HCT116 (cell line): ENCODE data around the gene KLF17. TPM values are rescaled to one million over a fixed set of nuclear protein-coding genes. Genes with fewer than 3 reads are reported as not detected.

ENCODE experiments used
- ATAC-seq: fragments of 200-7000 bp; cut with Tn5 transposase; 2 replicates; pipeline ENCODE4 v1.9.1; 2020; ENCODE audit warnings: mild to moderate bottlenecking, moderate library complexity
- BruUV-seq: library from RNA; stranded (reverse); fragments of 400-500 nt; replicated peaks from 2 replicates; lab custom pipeline; 2021; lab: Mats Ljungman, UMichigan
- CTCF ChIA-PET: fragments of 300-600 bp; sonication (Branson Sonifier 250); formaldehyde crosslinking; loops from one replicate; lab custom pipeline; 2021; ENCODE audit warnings: antibody characterized with exemption; lab: Charles Lee
- POLR2A ChIA-PET: fragments of 300-600, 350-600 bp; sonication (Branson Sonifier 250); formaldehyde crosslinking; loops from one replicate; lab custom pipeline; 2021; ENCODE audit warnings: antibody characterized with exemption; lab: Charles Lee
- RAD21 ChIA-PET, 2 experiments: fragments of 300-600 bp; sonication (Branson Sonifier 250); formaldehyde crosslinking; loops; one replicate each; lab custom pipeline; 2023; ENCODE audit warnings: low total read pairs in 2 of 2; ENCODE audit not compliant: uncharacterized antibody in 2 of 2, unreplicated experiment in 2 of 2, low non-redundant PET in 1 of 2; lab: Charles Lee
- DNase-seq: peaks from one replicate; pipeline ENCODE4 v3.0.0-alpha.2; 2010; ENCODE audit warnings: low read depth, low spot score
- H2AFZ ChIP-seq: fragments of 200-600 bp; shearing (Covaris generic), sonication (generic); 2 replicates; pipeline ENCODE4 v1.6.1; 2017; ENCODE audit warnings: low read depth, mixed run types, mixed read lengths, antibody characterized with exemption, low read length; ENCODE audit not compliant: poor library complexity, severe bottlenecking
- H3K27ac ChIP-seq: 2 replicates; pipeline ENCODE4 v1.5.1; 2012; ENCODE audit warnings: low read depth, low read length
- H3K27me3 ChIP-seq: fragments of 200-600 bp; sonication (generic); 2 replicates; pipeline ENCODE4 v1.6.1; 2016; ENCODE audit warnings: mixed run types, low read length, mixed read lengths; ENCODE audit not compliant: insufficient read depth
- H3K36me3 ChIP-seq, 2 experiments: fragments of 200-500 bp in 1 of 2; fragments of 200-600 bp in 1 of 2; sonication (Bioruptor generic) in 1 of 2; sonication (generic) in 1 of 2; 2 replicates each; pipeline versions ENCODE4 v1.5.1 to v1.6.1; 2014 to 2016; ENCODE audit warnings: low read length in 2 of 2, inconsistent platforms in 1 of 2, mixed read lengths in 1 of 2, mixed run types in 1 of 2; ENCODE audit not compliant: insufficient read depth in 2 of 2, control insufficient read depth in 1 of 2
- H3K4me1 ChIP-seq, 2 experiments: fragments of 200-600 bp in 1 of 2; sonication (generic) in 1 of 2; 2 replicates each; pipeline versions ENCODE4 v1.5.1 to v1.6.1; 2012 to 2017; ENCODE audit warnings: low read length in 2 of 2, inconsistent platforms in 1 of 2, mild to moderate bottlenecking in 1 of 2, mixed read lengths in 1 of 2, mixed run types in 1 of 2, moderate library complexity in 1 of 2; ENCODE audit not compliant: insufficient read depth in 2 of 2, control insufficient read depth in 1 of 2
- H3K4me2 ChIP-seq: fragments of 200-600 bp; sonication (generic); 2 replicates; pipeline ENCODE4 v1.6.1; 2017; ENCODE audit warnings: mixed run types, low read length, mixed read lengths
- H3K4me3 ChIP-seq, 2 experiments: fragments of 200-600 bp in 1 of 2; sonication (generic) in 1 of 2; replicated peaks in 1 of 2; 2 replicates each; pipeline ENCODE4 v1.5.1; 2011 to 2016; ENCODE audit warnings: low read length in 2 of 2, control low read depth in 1 of 2, low read depth in 1 of 2, mild to moderate bottlenecking in 1 of 2, mixed read lengths in 1 of 2, mixed run types in 1 of 2
- H3K79me2 ChIP-seq: fragments of 200-600 bp; sonication (generic); 2 replicates; pipeline ENCODE4 v1.6.1; 2017; ENCODE audit warnings: mild to moderate bottlenecking, mixed run types, low read length, moderate library complexity, mixed read lengths; ENCODE audit not compliant: insufficient read depth
- H3K9ac ChIP-seq: fragments of 200-600 bp; sonication (generic); 2 replicates; pipeline ENCODE4 v1.6.1; 2016; ENCODE audit warnings: low read length, mixed read lengths
- H3K9me2 ChIP-seq: fragments of 200-600 bp; sonication (generic), shearing (Covaris generic); 2 replicates; pipeline ENCODE4 v1.6.1; 2017; ENCODE audit warnings: mixed run types, mild to moderate bottlenecking, moderate library complexity; ENCODE audit not compliant: insufficient read depth
- H3K9me3 ChIP-seq, 2 experiments: fragments of 200-500 bp in 1 of 2; fragments of 200-600 bp in 1 of 2; sonication (Bioruptor generic) in 1 of 2; sonication (generic) in 1 of 2; 2 replicates each; pipeline ENCODE4 v1.6.1; 2014 to 2017; ENCODE audit warnings: low read length in 2 of 2, mixed read lengths in 2 of 2, inconsistent platforms in 1 of 2, low read depth in 1 of 2, mild to moderate bottlenecking in 1 of 2, mixed run types in 1 of 2, moderate library complexity in 1 of 2; ENCODE audit not compliant: control insufficient read depth in 1 of 2, insufficient read depth in 1 of 2
- H4K20me1 ChIP-seq: fragments of 200-600 bp; sonication (generic), shearing (Covaris generic); 2 replicates; pipeline ENCODE4 v1.6.1; 2017; ENCODE audit warnings: mixed run types, mild to moderate bottlenecking, moderate library complexity; ENCODE audit not compliant: insufficient read depth
- CEBPB ChIP-seq: IDR thresholded peaks from 2 replicates; pipeline ENCODE4 v1.6.1; 2012; ENCODE audit warnings: low read depth
- FOSL1 ChIP-seq: IDR thresholded peaks from 2 replicates; pipeline ENCODE4 v1.6.1; 2012; ENCODE audit warnings: low read depth
- JUND ChIP-seq: IDR thresholded peaks from 2 replicates; pipeline ENCODE4 v1.6.1; 2012
- POLR2A ChIP-seq: IDR thresholded peaks from 2 replicates; pipeline ENCODE4 v1.7.0; 2011; ENCODE audit warnings: borderline replicate concordance; ENCODE audit not compliant: insufficient read depth, insufficient read length; ENCODE audit errors: extremely low read depth
- POLR2AphosphoS5 ChIP-seq: IDR thresholded peaks from 2 replicates; pipeline ENCODE4 v1.6.1; 2011; ENCODE audit warnings: mild to moderate bottlenecking, low read depth, low read length, moderate library complexity
- RAD21 ChIP-seq: IDR thresholded peaks from 2 replicates; pipeline ENCODE4 v1.6.1; 2012; ENCODE audit warnings: low read depth, mild to moderate bottlenecking
- intact Hi-C: fragments of 100-400 bp; cut with micrococcal nuclease; formaldehyde crosslinking; loops from 2 replicates; pipeline ENCODE4 v1.10.0; 2022
- total RNA-seq: library from RNA; stranded (reverse); gene quantifications from one replicate; pipeline ENCODE4 v1.2.1, GENCODE V29; 2021; ENCODE audit not compliant: unreplicated experiment
- TF ChIP-seq, protein P1 (sequence below): IDR thresholded peaks from 2 replicates; pipeline ENCODE4 v1.6.1; 2011; ENCODE audit warnings: mild to moderate bottlenecking, low read length, moderate library complexity; ENCODE audit not compliant: insufficient replicate concordance; ENCODE audit errors: extremely low read depth
- TF ChIP-seq, protein P2 (sequence below): IDR thresholded peaks from 2 replicates; pipeline ENCODE4 v1.6.1; 2012

Gene KLF17
- total RNA-seq, 1 experiment from 2014 or later = not detected

- Histone ChIP-seq H3K36me3 (no peaks in the 10 kb centered on the region), H3K4me3 (no peak overlapping the region), H3K79me2 (no peaks in the 10 kb centered on the region), H3K9me2 (no peaks in the 10 kb centered on the region), H3K4me2 (no peak overlapping the region), H4K20me1 (no peaks in the 10 kb centered on the region), H3K4me1 (no peaks in the 10 kb centered on the region), H3K27ac (no peak overlapping the region), H3K9me3 (no peaks in the 10 kb centered on the region), H3K27me3 (no peaks in the 10 kb centered on the region), H2AFZ (no peak overlapping the region), H3K9ac (no peak overlapping the region)
- ATAC-seq = no peak
- no TSS peak for BruUV-seq
- POLR2A ChIA-PET = no interaction called here
- no peak for DNase-seq
- intact Hi-C loops = no loop called here
- RAD21 ChIA-PET = no interaction called here
- TF ChIP-seq, protein P1, sequence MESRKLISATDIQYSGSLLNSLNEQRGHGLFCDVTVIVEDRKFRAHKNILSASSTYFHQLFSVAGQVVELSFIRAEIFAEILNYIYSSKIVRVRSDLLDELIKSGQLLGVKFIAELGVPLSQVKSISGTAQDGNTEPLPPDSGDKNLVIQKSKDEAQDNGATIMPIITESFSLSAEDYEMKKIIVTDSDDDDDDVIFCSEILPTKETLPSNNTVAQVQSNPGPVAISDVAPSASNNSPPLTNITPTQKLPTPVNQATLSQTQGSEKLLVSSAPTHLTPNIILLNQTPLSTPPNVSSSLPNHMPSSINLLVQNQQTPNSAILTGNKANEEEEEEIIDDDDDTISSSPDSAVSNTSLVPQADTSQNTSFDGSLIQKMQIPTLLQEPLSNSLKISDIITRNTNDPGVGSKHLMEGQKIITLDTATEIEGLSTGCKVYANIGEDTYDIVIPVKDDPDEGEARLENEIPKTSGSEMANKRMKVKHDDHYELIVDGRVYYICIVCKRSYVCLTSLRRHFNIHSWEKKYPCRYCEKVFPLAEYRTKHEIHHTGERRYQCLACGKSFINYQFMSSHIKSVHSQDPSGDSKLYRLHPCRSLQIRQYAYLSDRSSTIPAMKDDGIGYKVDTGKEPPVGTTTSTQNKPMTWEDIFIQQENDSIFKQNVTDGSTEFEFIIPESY = no peak
- no peak for TF ChIP-seq CEBPB
- CTCF ChIA-PET = no interaction called here
These were observed 39.1 kb upstream of the KLF17 start for GRCh38 chr1:44079566-44079965.

GRCh38 chr1:44084998-44085675 lies 33.5 kb upstream of the KLF17 start:
- peak; percentile 16 for DNase-seq
- no TSS peak for BruUV-seq
- Histone ChIP-seq H3K27ac (no peak overlapping the region), H3K79me2 (no peaks in the 10 kb centered on the region), H3K4me3 (no peak overlapping the region), H3K4me2 (peak overlapping the region; percentile 48), H3K27me3 (no peaks in the 10 kb centered on the region), H3K9ac (no peak overlapping the region), H3K9me2 (no peaks in the 10 kb centered on the region), H3K9me3 (no peaks in the 10 kb centered on the region), H2AFZ (peak overlapping the region; percentile 97), H3K36me3 (no peaks in the 10 kb centered on the region)
- ChIA-PET CTCF (interaction anchor here (0.7 to 1.3 kb wide), 3 partner anchors 18 to 293 kb away, joined by 3 to 6 read pairs (median 4); no protein-coding TSS in a partner anchor), RAD21 (no interaction called here), POLR2A (interaction anchor here (0.6 kb wide), 2 partner anchors 12 to 138 kb away, joined by 3 read pairs; no protein-coding TSS in a partner anchor)
- intact Hi-C loops = no loop called here
- peak; percentile 48 for ATAC-seq
- TF ChIP-seq CEBPB (0 out of 2 replicates have a peak, but pooled peaks have one; percentile 25), JUND (peak; percentile 36), POLR2A (no peak), FOSL1 (peak; percentile 49; the same call in 1 of the 2 replicates), RAD21 (no peak), POLR2AphosphoS5 (no peak)
- TF ChIP-seq, protein P2, sequence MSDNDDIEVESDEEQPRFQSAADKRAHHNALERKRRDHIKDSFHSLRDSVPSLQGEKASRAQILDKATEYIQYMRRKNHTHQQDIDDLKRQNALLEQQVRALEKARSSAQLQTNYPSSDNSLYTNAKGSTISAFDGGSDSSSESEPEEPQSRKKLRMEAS = peak; percentile 58
- TF ChIP-seq, all 23 proteins: peak for 4
- Histone ChIP-seq H4K20me1 (no peaks in the 10 kb centered on the region), H3K4me1 (peaks cover 14 to 18% of the 10 kb centered on the region in 2 experiments)
